Left lung (tissue), 10 donors: Measurements from ENCODE around the gene TRIM16. TPM values are rescaled to one million over a fixed set of nuclear protein-coding genes. Genes with fewer than 3 reads are reported as not detected.
"Not testable (repeated sequence)": the region's sequence is repeated elsewhere in the genome, so short reads cannot be mapped to it uniquely, and the experiment has no call there.

Experiments used
- ATAC-seq: fragments of 200-7000 bp; cut with Tn5 transposase; one replicate; pipeline ENCODE4 v1.9.1; 2020; ENCODE audit warnings: moderate library complexity
- DNase-seq, 4 donors: peaks; one replicate each; pipeline ENCODE4 v3.0.0-alpha.2; 2013 to 2020
- H3K27ac ChIP-seq, 2 donors: fragments of 200-600 bp; sonication (generic) in 1 of 2; one replicate each; pipeline versions ENCODE4 v1.5.0 to v1.8.0; 2020 to 2021
- H3K27me3 ChIP-seq, 2 donors: fragments of 200-600 bp; sonication (generic) in 1 of 2; one replicate each; pipeline versions ENCODE4 v1.5.0 to v1.8.0; 2020 to 2021
- H3K36me3 ChIP-seq, 2 donors: fragments of 200-600 bp; sonication (generic) in 1 of 2; one replicate each; pipeline versions ENCODE4 v1.5.0 to v1.8.0; 2020 to 2021
- H3K4me1 ChIP-seq, 2 donors: fragments of 200-600 bp; one replicate each; pipeline ENCODE4 v1.8.0; 2021
- H3K4me3 ChIP-seq, 2 donors: fragments of 200-600 bp; sonication (generic) in 1 of 2; one replicate each; pipeline versions ENCODE4 v1.5.0 to v1.8.0; 2020 to 2021; ENCODE audit warnings: mild to moderate bottlenecking in 1 of 2
- H3K9me3 ChIP-seq, 2 donors: fragments of 200-600 bp; sonication (generic) in 1 of 2; one replicate each; pipeline versions ENCODE4 v1.5.0 to v1.8.0; 2020 to 2021
- CTCF ChIP-seq, 2 donors: fragments of 200-600 bp; sonication (generic) in 1 of 2; IDR thresholded peaks; one replicate each; pipeline versions ENCODE4 v1.5.0 to v1.8.0; 2021; ENCODE audit warnings: antibody characterized with exemption in 2 of 2
- intact Hi-C, 2 donors: fragments of 100-400 bp; cut with DNase I; formaldehyde crosslinking; loops; one replicate each; pipeline versions ENCODE4 v1.11.2 to v1.14.2; 2022
- polyA plus RNA-seq, 6 donors: library from polyadenylated mRNA; unstranded; fragments of 120-200 nt; gene quantifications; one replicate each; pipeline ENCODE4 v1.2.1, GENCODE V29; 2013; ENCODE audit not compliant: insufficient read length in 6 of 6
- total RNA-seq, 2 donors: library from RNA; stranded (reverse); fragmentation: NEBNext Ultra II Directional; extraction: Animal tissue kit (Norgen Biotek cat#: 25700); gene quantifications; one replicate each; pipeline ENCODE4 v1.2.1, GENCODE V29; 2021
- donor health status: DM: no; HTN: yes; CAD: no.
- donor health status: DM: no; HTN: no; CAD: no.

TRIM16 gene
- total and polyA plus RNA-seq, 8 donors, result 31.0 to 36.6 (median 34.7) TPM

- H3K27ac ChIP-seq, result no peak overlapping the region
- no peaks in the 10 kb centered on the region for H3K9me3 ChIP-seq
- no peak overlapping the region for H3K4me3 ChIP-seq
- intact Hi-C loops, result no loop called here
- no peaks in the 10 kb centered on the region for H3K36me3 ChIP-seq
- H3K27me3 ChIP-seq, result no peaks in the 10 kb centered on the region
- no peak for TF ChIP-seq CTCF (IDR thresholded peaks at IDR 0.05)
- ATAC-seq (no peak), DNase-seq (no peak)
- H3K4me1 ChIP-seq, result peaks cover 12 to 31% of the 10 kb centered on the region in 2 donors
Measured at GRCh38 chr17:15654886-15655561, 29.1 kb downstream of the TRIM16 start.

- DNase-seq, ATAC-seq, H3K36me3 ChIP-seq, H3K27ac ChIP-seq, H3K4me3 ChIP-seq, H3K9me3 ChIP-seq, intact Hi-C loops, H3K27me3 ChIP-seq: not testable (repeated sequence)
- peaks cover 7 to 33% of the 10 kb centered on the region in 2 donors for H3K4me1 ChIP-seq
Measured at GRCh38 chr17:15654401-15654800, 29.7 kb downstream of the TRIM16 start.

- TF ChIP-seq CTCF (IDR thresholded peaks at IDR 0.05), result no peak
- no peaks in the 10 kb centered on the region for H3K36me3 ChIP-seq
- ATAC-seq (no peak), DNase-seq (no peak)
- H3K4me3 ChIP-seq, result no peak overlapping the region
- H3K27ac ChIP-seq, result no peak overlapping the region
- no peaks in the 10 kb centered on the region for H3K9me3 ChIP-seq
- H3K4me1 ChIP-seq, result peaks cover 7 to 42% of the 10 kb centered on the region in 2 donors
- intact Hi-C loops, result no loop called here
- no peaks in the 10 kb centered on the region for H3K27me3 ChIP-seq
Measured at GRCh38 chr17:15652960-15653359, 31.2 kb downstream of the TRIM16 start.

- no peaks in the 10 kb centered on the region for H3K9me3 ChIP-seq
- DNase-seq (peak; percentile 85 to 97 (median 96)), ATAC-seq (peak; percentile 92)
- intact Hi-C loops, result no loop called here
- H3K4me1 ChIP-seq, result peaks cover 7 to 47% of the 10 kb centered on the region in 2 donors
- peak overlapping the region; percentile 32 to 66 for H3K4me3 ChIP-seq
- H3K27me3 ChIP-seq, result no peaks in the 10 kb centered on the region
- peak overlapping the region; percentile 80 to 84 for H3K27ac ChIP-seq
- TF ChIP-seq CTCF (IDR thresholded peaks at IDR 0.05), result no peak
- H3K36me3 ChIP-seq, result no peaks in the 10 kb centered on the region
Measured at GRCh38 chr17:15651583-15652110, 32.5 kb downstream of the TRIM16 start.

- Histone ChIP-seq H3K36me3 (no peaks in the 10 kb centered on the region), H3K27me3 (no peaks in the 10 kb centered on the region), H3K27ac (peak overlapping the region; percentile 80 to 84), H3K4me1 (peaks cover 7 to 49% of the 10 kb centered on the region in 2 donors), H3K4me3 (peak overlapping the region; percentile 32 to 66), H3K9me3 (no peaks in the 10 kb centered on the region)
- ATAC-seq (peak; percentile 14), DNase-seq (peak in 2 of 4 donors; percentile 32 to 40)
- TF ChIP-seq CTCF (IDR thresholded peaks at IDR 0.05), result no peak
- intact Hi-C loops, result no loop called here
Measured at GRCh38 chr17:15650741-15651582, 33.1 kb downstream of the TRIM16 start.
